Measurements from ENCODE around the gene APOBEC3A. TPM values are rescaled to one million over a fixed set of nuclear protein-coding genes. Genes with fewer than 3 reads are reported as not detected.
"Not testable (repeated sequence)": the region's sequence is repeated elsewhere in the genome, so short reads cannot be mapped to it uniquely, and the experiment has no call there.

The APOBEC3A gene
- total RNA-seq, 1 donor = not detected

DNA sequence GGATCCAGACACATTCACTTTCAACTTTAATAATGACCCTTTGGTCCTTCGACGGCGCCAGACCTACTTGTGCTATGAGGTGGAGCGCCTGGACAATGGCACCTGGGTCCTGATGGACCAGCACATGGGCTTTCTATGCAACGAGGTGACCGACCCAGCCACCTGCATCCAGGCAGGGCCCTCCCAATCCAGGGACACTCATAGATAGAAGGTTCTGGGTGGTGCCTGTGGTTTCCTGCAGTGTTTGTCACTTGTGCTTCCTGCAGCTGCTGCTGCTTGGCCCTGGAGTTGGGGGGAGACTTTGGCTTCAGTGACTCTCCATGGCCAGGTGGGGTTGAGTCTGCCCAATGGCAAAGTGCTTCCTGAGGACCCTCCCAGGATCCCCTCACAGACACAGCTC is 32.1 kb downstream of the APOBEC3A start:
- TF ChIP-seq, protein P1, sequence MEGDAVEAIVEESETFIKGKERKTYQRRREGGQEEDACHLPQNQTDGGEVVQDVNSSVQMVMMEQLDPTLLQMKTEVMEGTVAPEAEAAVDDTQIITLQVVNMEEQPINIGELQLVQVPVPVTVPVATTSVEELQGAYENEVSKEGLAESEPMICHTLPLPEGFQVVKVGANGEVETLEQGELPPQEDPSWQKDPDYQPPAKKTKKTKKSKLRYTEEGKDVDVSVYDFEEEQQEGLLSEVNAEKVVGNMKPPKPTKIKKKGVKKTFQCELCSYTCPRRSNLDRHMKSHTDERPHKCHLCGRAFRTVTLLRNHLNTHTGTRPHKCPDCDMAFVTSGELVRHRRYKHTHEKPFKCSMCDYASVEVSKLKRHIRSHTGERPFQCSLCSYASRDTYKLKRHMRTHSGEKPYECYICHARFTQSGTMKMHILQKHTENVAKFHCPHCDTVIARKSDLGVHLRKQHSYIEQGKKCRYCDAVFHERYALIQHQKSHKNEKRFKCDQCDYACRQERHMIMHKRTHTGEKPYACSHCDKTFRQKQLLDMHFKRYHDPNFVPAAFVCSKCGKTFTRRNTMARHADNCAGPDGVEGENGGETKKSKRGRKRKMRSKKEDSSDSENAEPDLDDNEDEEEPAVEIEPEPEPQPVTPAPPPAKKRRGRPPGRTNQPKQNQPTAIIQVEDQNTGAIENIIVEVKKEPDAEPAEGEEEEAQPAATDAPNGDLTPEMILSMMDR (IDR thresholded peaks at IDR 0.05; ENCODE audit: insufficient read depth, low read depth, low read length) = no peak
- DNase-seq (ENCODE audit: low read depth) = no peak
- no peak overlapping the region for H3K4me3 ChIP-seq (ENCODE audit: low read depth, low read length)

DNA sequence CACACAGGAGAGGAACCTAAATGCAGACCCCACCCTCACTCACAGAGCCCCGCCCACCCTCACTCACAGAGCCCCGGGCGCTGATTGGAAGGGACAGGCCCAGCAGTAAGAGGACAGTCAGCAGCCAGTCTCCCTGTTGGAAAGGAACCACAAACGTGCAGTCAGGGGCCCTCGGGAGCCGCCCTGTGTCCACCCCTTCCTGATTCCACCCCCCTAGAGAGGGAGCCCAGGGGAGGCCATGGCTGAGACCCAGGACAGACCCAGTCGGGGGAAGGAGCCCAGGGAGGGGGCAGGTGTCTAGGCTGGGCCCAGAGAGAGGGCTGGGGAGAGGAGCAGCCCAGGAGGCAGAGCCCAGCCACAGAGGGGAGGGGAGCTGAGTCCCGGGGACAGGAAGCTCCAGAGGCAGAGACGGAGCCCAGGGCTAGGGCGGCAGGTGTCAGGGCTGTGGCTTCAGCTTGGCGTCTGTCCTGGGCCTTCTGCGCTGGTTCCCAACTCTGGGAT is 35.5 kb downstream of the APOBEC3A start:
- not testable (repeated sequence) for DNase-seq (ENCODE audit: low read depth); H3K4me3 ChIP-seq (ENCODE audit: low read depth, low read length)

DNA sequence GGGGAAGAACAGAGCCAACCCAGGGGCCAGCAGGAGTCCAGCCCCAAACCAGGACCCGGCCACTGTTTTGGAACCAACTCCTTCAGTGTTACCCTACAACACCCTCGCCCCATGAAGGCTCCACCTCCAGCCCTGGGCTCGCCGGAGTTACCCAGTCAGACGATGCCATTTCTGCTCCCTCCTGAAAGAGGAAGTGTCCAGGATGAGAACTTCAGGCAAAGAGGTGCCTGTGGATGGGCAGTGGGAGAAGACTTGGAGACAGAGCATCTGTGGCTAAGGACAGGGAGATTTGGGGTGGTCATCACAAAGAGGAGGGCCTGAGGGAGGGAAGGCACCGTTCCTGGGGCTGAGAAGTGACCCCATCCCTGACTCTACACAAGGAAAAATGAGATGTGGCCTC is 38.7 kb downstream of the APOBEC3A start:
- no peak for DNase-seq (ENCODE audit: low read depth)
- TF ChIP-seq, protein P1 (IDR thresholded peaks at IDR 0.05; ENCODE audit: insufficient read depth, low read depth, low read length) = no peak
- H3K4me3 ChIP-seq (ENCODE audit: low read depth, low read length) = no peak overlapping the region

DNA sequence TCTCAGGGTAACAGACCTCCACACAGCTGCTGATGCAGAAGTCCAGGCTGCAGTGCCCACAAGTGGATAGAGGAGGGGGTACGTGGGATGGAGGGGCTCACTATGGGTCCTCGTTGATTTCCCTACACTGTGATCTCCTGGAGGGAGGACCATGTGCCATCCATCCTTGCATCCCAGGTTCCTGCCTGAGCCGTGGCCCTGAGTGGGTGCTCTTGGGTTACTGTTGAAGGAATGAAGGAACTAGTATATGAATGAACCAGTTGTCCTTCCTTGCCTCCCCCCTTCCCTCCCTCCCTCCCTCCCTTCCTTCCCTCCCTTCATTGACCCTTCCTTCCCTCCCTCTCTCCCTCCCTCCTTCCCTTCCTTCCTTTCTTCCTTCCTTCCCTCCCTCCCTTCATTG is 40.1 kb downstream of the APOBEC3A start:
- TF ChIP-seq, protein P1 (IDR thresholded peaks at IDR 0.05; ENCODE audit: insufficient read depth, low read depth, low read length) = no peak
- H3K4me3 ChIP-seq (ENCODE audit: low read depth, low read length) = no peak overlapping the region
- DNase-seq (ENCODE audit: low read depth) = no peak

DNA sequence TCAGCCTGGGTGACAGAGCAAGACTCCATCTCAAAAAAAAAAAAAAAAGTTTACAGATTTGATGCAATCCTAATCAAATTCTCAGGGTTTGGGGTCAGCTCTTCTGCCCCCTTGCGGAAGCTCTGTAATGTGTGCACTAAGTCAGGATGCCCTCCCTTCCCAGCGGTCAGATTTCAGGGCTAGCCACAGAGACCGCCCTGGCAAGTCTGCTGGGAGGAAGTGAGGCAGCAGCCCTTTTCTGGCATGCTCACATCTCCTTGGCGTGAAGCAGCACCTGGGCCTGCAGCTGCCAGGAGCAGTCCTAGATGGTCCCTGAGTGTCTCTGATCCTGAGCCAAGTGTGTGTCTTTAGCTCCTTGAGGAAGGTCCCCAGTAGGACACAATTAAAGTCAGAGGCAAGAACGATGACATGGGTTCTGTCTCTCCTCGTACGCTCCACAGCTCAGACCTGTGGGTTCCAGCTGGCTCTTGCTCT is 45.8 kb downstream of the APOBEC3A start:
- H3K4me3 ChIP-seq (ENCODE audit: low read depth, low read length) = no peak overlapping the region
- TF ChIP-seq, protein P1 (IDR thresholded peaks at IDR 0.05; ENCODE audit: insufficient read depth, low read depth, low read length) = peak; percentile 72
- peak; percentile 88 for DNase-seq (ENCODE audit: low read depth)

DNA sequence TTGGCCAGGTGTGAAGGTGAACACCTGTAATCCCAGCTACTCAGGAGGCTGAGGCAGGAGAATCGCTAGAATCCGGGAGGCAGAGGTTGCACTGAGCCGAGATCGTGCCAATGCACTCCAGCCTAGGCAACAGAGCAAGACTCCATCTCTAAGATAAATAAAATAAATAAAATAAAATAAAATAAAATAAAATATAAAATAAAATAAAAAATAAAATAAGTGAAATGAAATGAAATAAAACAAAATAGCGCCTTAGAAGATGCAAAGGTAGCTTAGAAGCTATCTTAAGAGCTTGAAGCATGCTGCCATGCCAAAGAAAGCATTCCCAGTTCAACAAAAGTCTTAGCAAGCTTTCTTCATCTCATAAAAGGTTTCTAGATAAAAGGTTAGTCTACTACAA is 49.8 kb downstream of the APOBEC3A start:
- H3K4me3 ChIP-seq (ENCODE audit: low read depth, low read length) = no peak overlapping the region
- no peak for DNase-seq (ENCODE audit: low read depth)
- TF ChIP-seq, protein P1 (IDR thresholded peaks at IDR 0.05; ENCODE audit: insufficient read depth, low read depth, low read length) = no peak

DNA sequence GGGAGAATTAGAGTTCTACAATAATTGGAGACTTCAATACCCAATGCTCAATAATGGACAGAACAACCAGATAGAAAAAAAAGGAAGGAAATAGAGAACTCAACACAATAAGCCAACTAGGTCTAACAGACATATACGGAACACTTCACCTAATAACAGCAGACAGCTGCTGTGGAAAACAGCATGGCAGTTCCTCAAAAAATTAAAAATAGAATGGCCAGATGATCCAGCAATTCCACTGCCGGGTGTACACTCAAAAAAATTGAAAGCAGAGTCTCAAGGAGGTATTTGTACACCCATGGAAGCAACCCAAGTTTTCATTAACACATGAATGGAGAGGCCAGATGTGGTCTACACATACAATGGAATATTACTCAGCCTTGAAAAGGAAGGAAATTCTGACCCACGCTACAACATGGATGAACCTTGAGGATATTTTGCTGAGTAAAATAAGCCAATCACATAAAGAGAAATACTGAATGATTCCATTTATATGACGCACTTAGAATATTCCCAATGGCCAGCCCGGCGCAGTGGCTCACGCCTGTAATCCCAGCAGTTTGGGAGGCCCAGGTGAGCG is 51.0 kb downstream of the APOBEC3A start:
- DNase-seq (ENCODE audit: low read depth); H3K4me3 ChIP-seq (ENCODE audit: low read depth, low read length): not testable (repeated sequence)

DNA sequence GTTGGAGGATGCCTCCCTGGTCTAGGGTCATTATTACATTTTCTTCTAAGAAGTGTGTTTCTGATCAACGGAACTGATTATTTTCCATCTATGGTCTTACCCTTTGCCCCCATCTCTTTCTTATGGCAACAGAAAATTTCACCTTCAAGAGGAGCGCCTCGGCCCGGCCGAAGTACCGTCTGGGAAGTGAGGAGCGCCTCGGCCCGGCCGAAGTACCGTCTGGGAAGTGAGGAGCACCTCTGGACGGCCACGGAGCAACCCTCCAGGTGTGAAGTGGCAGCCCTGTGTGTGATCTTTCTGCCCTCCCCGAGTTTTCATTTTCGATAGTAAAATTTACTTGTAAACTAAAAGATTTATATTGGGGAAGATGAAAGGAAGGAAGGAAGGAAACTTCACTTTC is 53.5 kb downstream of the APOBEC3A start:
- DNase-seq (ENCODE audit: low read depth) = no peak
- TF ChIP-seq, protein P1 (IDR thresholded peaks at IDR 0.05; ENCODE audit: insufficient read depth, low read depth, low read length) = no peak
- no peak overlapping the region for H3K4me3 ChIP-seq (ENCODE audit: low read depth, low read length)

Data from fibroblast of villous mesenchyme (primary cell).